GM19238 (cell line): Measurements from ENCODE around the gene RAET1L.
"Not testable (repeated sequence)": the region's sequence is repeated elsewhere in the genome, so short reads cannot be mapped to it uniquely, and the experiment has no call there.

Experiments used
- DNase-seq: peaks from one replicate; pipeline ENCODE4 v3.0.0; 2011; ENCODE audit warnings: low spot score; ENCODE audit not compliant: insufficient read length

RAET1L gene, protein sequence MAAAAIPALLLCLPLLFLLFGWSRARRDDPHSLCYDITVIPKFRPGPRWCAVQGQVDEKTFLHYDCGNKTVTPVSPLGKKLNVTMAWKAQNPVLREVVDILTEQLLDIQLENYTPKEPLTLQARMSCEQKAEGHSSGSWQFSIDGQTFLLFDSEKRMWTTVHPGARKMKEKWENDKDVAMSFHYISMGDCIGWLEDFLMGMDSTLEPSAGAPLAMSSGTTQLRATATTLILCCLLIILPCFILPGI

DNA sequence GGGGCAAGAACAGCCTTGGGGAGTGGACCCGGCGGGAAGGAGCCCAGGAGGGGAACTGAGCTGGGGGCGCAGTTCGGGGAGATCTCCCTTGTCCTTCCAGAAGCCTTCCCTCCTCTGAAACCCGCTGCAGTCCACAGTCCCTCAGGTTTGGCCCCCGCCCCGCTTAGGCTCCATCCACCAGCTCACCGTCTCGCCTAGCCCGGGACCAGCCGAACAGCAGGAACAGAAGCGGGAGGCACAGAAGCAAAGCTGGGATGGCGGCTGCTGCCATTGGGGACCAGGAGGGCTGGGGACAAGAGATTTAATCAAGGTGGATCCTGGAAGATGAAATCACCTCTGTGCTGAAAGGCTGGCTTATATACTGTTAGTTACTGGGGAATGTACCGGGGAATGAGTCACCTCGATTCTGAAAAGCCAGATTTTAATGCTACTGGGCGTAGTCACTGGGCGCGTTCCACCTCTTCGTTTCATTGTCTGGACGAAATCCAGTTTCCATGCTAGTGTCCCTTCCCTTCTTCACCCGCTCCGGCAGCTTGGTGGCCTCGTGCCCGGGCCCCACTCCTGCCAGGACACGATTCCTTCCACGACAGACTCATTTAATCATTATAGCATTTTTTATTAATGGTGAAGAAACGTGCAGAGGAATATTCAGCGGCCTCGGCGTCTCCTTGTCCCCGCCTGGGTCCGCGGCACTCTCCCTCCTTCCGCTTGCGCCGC lies at the start of gene RAET1L:
RAET1L (minus strand) TSS at position 332 of the 717 bp plus-strand sequence; CDS start at position 271, 61 bp downstream.
- DNase-seq: no peak

DNA sequence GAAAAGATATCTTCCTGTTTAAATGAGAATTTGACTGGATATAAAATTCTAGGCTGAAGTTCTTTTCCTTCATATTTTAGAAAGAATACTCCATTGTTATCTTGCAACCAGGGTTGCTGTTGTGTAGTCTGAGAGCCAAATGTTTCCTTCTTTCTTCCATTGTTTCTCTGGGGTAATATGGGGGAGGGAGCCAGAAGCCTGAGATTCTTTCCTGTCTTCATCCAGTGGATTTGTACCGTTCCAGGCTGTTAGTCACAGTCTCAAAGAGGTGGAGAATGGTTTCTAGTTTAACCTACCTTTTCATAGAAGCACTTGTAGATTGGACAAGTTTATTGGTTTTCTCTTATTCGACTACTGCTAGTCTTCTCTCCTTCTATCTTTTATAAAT lies 49.7 kb upstream of the RAET1L start:
- no peak for DNase-seq

DNA sequence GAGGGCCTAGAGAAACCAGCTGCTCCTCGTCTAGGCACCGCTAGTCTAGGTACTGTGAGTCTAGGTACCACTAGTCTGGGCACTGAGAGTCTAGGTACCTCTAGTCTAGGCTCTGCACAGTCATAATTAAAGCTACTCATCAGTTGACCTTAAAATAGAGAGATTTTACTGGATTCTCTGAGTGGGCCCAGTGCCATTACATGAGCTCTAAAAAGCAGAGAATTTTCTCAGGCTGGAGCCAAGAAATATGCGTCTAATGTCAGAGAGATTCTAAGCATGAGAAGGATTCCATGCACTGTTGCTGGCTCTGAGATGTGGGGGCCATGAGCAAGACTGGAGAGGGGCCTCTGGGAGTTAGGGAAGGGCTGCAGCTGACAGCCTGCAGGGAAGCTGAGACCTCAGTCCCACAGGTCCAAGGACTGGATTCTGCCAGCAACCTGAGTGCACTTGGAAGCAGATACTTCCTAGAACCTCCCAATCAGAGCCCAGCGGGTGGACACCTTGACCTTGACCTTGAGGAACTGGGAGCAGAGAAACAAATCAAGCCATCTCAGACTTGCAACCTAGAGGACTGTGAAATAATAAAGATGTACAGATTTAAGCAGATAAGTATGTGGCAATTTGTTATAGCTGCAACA lies 49.2 kb upstream of the RAET1L start:
- DNase-seq: not testable (repeated sequence)

DNA sequence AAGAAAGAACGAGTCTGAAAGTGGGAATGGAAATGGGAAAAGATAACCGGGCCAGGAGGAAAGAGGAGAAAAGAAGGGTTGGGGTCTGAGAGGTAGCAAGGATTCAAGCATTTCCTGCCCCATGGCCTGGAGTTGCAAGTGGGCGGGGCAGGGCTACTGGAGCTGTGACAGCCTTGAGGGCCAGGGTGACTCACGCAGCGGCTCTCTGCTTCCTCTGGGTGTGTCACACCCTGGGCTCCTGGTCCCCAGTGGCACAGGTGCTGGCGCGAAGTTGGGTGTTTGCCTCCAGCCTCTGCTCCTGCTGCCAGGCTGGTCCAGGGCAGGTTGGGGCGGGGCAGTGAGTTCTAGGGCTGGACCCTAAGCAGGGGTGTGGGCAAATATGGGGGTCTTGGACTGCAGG lies 46.9 kb upstream of the RAET1L start:
- DNase-seq: no peak

DNA sequence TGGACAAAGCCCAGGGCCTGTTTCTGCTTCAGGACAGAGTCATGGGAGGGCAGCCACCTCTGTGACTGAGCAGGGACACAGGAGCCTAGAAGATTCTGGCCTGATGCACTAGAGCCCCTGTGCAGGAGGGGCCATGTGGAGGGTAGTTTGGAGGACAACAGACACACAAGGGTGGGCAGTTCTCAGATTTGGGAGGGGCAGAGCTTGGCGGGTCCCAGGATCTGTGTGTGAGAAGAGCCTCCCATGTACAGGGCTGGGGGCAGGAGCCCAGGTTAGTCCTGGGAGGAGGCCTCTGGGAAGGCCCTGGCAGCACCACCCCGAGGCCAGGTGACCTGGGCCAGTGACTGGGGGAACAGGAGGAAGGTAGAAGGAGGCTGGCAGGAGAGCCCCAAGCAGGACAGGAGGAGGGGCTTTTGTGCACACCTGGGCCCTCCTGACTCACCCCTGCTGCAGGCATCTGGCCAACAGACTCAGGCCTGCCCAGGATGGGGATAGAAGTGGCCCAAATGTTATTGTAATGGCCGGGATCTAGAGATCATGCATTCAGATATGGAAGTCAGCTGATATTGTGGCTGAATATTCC lies 45.0 kb upstream of the RAET1L start:
- DNase-seq: no peak

DNA sequence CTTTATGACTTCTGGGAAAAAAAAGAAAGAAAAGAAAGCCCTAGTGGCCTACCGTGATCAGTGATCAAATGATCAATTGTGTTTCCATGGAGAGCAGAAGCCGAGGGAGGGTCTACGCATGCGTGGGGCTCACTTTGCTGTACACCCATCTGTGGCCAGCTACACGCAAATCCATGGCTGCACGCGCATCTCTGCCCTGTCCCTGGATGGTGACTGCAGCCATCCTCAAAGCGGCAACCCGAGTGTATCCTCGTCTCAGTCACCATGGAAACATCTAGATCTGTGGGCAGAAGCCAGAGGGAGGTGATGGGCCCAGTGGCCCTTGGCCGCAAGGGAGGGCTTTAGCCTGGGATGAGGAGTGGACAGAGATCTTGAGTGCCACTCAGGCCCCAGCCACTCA lies 44.4 kb upstream of the RAET1L start:
- no peak for DNase-seq

DNA sequence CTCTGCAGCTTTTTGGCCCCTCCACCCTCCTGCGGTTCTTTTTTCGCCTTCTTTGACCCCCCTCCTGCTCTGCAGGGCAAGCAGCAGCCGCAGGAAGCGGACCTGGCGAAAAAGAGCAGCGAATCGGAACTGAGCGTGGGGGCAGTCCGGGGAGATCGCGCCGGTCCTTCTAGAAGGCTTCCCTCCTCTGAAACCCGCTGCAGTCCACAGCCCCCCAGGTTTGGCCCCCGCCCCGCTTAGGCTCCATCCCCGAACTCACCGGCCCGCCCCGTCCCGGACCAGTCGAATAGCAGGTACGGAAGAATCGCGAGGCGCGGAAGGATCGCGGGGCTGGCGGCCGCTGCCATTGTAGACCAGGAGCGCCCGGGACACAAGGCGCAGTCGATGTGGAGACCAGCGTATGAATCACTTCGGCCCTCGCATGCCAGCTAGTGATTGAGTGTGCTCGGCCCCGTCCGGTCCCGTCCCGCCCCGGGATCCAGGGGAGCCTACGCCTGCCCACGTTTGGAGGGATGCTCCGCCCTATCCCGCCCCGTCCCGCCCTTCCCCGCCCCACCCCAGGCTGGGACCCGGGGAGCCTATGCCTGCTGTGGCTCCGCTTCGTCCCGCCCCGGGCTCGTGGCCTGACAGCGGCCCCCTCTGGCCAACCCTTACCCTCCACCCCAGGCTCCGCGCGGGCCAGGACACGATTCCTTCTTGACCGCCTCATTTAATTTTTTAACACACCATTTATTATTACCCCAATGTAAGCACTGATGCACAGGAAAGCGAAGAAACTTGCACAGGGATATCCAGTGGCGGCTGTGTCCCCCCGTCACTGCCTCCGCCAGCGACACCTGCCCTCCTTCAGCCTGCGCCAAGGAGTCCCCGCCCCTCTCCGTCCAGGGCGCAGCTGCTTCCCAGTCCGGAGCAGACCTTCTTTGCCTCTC lies 43.7 kb upstream of the RAET1L start, which contains the start of gene ULBP3:
ULBP3 (minus strand) TSS at position 402 of the 929 bp plus-strand sequence; CDS start at position 347, 55 bp downstream.
- DNase-seq: peak; percentile 61

DNA sequence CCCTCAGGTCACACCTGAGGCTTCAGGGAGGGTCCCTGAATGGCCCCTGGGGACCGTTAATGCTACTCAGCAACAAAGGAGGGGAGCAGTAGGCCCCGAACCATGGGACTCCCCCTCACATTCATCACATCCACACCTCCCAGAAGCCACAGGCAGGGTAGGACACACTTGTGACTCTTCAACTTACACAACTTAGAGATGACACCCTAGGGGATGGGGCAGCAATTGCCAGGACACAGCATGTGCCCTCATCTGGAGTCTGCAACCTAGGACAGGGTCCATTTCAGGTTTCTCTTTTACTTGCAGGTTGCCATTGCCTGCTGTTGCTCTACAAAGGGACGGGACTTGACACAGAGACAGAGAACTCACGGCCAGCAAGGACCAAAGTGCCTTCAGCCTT lies 42.8 kb upstream of the RAET1L start:
- DNase-seq: no peak

DNA sequence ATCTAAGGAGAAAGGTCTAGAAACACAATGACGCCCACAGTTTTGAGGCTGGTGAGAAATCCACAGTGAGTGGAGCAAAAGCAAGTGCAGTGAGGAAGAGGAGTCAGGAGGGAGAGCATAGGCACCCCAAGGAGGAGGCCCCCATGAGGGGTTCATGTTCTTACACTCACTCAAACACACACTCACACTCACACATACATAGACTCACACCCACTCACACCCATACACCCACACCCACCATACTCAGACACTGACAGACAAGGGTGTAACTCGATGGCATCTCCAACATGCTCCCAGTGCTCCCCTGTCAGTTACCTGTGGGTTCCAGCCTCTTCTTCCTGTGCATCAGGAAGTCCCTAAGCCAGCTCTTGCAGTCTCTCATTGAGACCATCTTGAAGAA lies 39.8 kb upstream of the RAET1L start:
- no peak for DNase-seq

DNA sequence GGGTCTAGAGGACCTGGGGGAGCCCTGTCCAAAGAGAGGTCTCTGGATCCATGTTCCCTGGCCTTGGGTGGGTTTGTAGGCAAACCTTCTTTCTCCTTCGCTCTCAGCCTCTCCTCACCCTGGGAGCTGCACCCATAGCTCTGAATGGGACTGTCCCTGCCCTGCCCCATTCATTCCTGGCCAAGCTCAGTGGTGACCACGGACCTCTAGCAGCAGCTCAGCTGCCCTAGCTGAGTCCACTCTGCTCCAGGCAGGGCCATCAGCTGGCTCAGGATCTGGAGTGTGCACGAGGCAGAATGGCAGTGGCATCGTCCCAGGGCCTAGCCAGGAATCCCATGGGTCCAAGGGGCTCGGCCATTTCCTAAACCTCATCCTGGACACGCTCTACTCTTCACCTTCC lies 38.3 kb upstream of the RAET1L start:
- DNase-seq: no peak

DNA sequence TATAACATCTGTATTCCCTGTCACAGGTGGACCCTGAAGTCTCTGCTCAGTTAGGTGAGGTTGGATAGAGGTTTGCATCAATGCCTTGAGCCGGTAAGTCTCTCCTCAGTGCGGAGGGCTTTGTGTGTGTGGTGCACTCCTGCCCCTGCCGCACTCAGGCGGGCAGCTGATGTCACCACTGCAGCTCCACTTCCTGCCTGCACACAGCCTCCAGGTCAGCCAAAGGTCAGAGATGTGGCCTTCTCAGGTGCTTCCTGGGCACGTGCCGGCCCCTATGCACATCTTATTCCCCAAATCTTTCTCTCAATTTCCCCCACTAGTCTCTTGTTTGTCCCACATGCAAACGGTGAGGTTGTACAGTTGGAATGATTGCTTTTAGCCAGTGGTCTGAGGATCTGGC lies 34.6 kb upstream of the RAET1L start:
- DNase-seq: not testable (repeated sequence)

DNA sequence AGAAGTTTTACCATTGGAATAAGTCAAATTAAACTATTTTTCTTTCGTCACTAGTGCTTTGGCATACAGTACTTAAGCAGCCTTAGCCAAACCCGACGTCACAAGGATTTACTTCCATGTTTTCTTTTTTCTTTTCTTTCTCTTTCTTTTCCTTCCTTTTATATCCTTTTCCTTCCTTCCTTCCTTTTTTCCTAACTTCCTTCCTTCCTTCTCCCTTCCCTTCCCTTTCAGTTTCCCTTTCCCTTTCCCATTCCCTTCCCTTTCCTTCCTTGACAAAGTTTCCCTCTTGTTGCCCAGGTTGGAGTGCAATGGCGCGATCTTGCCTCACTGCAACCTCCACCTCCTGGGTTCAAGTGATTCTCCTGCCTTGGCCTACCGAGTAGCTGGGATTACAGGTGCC lies 33.7 kb upstream of the RAET1L start:
- no peak for DNase-seq

DNA sequence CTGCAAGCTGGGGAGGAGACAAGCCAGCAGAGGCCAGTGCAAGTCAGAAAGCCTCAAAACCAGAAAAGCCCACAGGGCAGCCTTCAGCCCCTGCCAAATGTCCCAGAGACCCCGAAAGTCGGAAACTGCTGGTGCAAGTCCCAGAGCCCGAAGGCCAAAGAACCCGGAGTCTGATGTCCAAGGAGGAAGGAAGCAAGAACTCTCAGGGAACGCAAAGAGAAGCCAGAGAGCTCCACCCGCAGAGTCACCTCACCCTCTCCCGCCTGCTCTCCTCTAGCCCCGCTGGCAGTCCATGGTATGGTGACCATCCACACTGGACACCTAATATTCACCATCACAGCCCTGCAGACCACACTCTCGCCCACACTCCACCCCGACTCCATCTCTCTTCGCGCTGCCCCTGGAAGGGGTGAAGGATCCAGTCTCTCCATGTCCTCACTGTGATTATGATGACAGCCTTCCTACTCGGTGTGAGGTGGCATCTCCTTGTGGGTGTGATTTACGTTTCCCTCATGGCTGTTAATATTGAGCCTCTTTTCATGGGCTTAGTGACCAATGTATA lies 33.0 kb upstream of the RAET1L start:
- DNase-seq: no peak

DNA sequence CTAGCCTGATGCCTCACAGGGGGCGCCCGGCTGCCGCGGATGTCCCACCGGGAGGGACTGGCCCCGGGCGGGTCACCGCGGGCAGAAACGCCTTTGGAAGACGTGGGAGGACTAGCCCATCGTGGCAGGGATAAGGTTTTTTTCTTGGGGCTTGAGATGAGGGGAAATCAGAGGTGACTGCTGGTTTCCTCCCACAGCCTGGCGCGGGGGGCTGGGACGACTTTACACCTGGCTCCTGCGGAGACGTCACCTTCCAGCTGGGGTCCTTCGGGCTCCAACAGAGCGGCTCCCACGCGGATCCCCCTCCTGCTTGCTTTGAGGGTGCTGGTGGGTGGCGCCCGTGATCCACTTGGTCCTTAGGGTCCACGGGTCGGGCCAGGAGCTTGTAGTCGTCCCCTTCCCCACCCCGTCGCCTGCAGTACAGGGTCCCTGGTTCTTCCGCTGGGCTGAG lies 32.2 kb upstream of the RAET1L start:
- DNase-seq: no peak

DNA sequence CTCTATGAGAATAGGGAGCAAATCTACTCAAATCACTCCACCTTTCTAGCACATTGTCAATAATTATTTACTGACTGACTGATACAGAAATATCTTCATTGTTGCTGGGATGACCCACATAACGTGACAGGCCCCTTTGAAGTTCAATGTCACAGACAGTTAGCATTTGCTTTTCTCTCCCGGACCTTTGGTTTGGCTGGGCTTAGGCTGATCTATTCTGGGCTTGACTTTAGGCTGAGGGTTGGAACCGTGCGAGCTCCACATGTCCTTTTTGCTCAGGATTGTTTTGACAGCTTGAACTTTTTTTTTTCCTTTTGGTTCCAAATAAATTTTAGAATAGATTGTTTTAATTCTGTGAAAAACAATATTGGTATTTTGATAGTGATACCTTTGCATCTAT lies 31.6 kb upstream of the RAET1L start:
- no peak for DNase-seq

DNA sequence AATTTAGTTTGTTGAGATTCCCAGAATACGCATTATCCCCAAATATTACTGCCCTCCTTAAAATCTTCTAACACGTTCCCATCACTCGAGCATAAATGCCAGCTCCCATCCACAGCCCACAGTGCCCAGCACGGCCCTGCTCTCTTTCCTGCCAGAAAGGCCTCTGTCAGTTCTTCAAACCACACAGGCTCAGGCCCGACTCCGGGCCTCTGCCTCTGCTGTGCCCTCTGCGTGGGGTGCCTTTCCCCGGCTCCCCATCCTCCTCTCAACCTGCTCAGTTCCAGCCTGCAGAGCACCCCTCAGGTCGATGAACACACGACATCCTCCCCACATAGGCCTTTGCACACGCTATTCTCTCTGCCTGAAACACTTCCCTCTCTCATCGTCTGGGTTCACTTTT lies 30.8 kb upstream of the RAET1L start:
- no peak for DNase-seq

DNA sequence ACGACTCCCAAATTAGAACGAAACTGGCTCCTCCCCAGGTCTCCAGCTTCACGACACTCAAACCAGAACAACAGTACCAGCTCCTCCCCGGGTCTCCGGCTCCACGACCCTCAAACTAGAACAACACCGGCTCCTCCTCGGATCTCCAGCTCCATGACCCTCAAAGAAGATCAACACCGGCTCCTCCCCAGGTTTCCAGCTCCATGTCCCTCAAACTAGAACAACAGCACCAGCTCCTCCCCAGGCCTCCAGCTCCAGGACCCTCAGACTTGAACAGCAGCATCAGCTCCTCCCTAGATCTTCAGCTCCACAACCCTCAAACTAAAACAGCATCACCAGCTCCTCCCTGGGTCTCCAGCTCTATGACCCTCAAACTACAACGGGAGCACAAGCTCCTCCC lies 29.8 kb upstream of the RAET1L start:
- no peak for DNase-seq

DNA sequence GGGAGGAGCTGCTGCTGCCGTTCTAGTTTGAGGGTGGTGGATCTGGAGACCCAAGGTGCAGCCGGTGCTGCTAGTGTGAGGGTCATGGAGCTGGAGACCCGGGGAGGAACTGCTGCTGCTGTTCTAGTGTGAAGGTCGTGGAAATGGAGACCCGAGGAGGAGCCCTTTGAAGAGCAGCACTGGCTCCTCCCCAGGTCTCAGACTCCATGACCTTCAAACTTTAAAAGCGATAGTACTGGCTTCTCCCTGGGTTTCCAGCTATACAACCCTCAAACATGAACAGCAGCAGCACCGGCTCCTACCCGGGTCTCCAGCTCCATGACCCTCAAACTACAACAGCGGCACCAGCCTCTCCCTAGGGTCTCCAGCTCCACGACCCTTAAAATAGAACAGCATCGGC lies 28.1 kb upstream of the RAET1L start:
- DNase-seq: no peak

DNA sequence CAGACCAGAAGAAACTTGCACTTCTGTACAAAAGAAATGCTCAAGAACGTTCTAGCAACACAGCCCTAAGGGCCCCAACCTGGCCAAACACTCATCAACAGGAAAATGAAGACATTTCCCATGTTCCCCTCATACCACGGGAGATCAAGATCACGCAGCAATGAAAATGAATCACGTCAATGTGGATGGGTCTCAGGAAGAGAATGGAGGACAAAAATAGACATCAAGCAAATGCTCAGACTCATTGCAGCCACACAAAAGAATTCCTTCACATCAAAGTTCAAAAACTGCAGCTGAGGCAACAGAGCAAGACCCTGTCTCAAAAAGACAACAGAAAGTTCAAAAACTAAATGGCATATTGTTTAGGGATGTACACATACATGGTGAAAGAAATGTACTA lies 25.5 kb upstream of the RAET1L start:
- no peak for DNase-seq

DNA sequence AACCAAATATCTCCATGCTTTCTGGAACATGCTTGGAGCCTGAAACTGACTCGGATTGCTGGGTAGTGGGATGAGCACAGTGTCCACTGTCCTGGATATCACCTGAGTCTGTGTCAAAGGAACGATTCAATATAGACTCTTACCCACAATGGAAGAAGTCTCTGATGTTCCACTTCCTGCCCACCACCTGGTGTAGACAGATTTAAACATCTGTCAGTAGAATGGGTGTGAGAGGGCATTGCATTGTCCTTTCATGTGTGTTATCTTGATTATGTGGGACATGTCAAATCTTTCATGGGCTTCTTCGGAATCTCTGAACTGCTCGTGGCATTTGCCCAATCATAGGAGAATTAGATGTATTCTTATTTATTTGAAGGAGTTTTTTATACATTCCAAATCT lies 22.8 kb upstream of the RAET1L start:
- DNase-seq: no peak

DNA sequence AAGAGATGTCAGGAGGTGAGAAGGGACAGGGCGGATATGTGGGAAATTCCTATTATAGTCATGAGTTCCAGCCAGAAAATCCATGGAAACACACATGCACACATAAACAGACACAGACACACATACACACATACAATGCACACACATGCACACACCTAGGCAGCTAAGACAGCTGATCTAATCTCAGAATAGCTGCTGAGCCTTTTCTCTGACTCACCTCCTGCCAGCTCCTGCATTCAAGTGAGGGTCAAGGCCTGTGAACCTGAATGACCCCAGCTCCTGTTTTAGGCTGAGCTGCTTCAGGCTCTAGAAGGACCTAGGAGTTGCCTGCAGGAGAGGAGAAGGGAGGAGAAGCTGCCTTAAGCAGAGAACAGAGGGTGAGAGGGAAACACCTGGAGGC lies 21.6 kb upstream of the RAET1L start:
- DNase-seq: no peak
